Glomerular visceral epithelial cell (primary cell): Measurements from ENCODE around the gene GSTT4.
A peak's percentile ranks its signal among the peaks of the same experiment; 100 is the strongest.
"Not testable (repeated sequence)": the region's sequence is repeated elsewhere in the genome, so short reads cannot be mapped to it uniquely, and the experiment has no call there.

Experiments used
- DNase-seq: peaks from one replicate; pipeline ENCODE4 v3.0.0-alpha.2; 2016; ENCODE audit errors: extremely low spot score

The GSTT4 gene

DNA sequence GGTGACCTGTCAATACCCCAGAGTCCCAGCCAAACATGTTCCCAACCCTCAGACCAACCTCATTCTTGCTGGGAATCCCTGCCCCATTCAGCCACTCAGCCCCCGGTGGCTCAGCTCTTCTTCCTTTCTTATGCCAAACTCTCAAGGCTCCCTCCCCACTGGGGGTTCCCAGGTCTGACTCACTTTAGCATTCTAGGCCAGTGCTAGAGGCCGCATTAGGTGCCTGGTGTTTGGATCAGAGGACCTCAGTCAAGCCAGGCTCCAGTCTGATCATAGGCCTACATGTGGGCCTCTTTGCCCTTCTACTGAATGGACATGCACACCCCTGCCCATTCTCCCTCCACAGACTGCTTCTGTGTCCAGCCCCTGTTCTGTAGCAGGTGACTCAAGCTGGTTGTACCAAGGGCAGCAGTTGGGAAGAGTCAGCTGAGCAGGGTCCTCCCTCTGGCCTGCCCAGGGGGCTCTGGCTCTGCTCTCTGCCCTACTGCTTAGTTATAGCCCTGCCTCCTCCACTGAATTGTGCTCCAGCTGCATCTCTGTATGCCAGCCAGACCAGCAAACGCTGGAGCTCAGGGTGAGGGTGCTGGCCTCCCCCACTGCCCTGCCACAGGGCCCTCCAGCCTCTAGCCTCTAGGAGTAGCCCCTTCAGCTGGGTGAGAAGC lies 15.5 kb downstream of the GSTT4 start:
- not testable (repeated sequence) for DNase-seq

DNA sequence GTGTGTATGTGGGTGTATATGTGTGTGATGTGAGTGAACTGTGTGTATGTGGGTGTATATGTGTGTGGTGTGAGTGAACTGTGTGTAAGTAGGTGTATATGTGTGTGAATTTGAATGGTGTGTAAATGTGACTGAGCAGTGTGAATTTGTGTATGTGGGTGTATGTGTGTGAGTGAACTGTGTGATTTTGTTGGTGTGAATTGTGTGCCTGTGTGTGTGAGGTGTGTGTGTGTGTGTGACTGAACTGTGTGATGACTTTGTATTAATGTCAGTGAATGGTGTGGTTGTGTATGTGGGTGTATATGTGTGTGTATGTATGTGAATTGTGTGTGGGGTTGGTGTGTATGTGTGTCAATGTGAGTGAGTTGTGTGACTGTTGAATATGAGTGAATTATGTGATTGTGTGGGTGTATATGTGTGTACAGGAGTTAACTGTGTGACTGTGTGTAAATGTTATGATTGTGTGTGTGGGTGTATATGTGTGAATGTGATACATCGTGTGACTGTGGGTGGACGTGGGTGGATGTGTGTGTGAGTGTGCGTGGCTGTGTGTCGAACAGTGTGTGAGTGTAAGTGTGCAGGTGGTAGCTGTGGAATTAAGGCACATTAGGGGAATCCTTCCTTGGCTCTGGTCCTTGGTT lies 18.6 kb downstream of the GSTT4 start:
- DNase-seq: not testable (repeated sequence)

DNA sequence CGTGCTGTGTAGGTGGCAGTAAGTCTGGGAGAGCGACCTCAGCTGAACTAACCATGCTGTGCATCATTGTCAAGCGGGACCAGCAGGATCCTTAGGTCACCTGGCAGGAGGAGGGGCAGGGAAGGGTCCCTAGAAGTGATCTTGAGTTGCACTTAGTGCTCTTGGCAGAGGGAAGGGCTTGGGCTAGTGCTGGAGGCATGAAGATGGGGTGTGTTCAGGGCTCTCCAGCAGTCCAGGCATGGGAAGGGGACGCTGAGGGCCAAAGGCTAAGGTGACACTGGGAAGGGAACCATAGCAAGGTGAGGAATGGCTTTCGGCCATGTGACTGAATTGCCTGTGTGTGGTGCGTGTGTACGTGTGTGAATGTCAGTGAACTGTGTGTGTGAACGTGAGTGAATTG lies 19.2 kb downstream of the GSTT4 start:
- DNase-seq: not testable (repeated sequence)

DNA sequence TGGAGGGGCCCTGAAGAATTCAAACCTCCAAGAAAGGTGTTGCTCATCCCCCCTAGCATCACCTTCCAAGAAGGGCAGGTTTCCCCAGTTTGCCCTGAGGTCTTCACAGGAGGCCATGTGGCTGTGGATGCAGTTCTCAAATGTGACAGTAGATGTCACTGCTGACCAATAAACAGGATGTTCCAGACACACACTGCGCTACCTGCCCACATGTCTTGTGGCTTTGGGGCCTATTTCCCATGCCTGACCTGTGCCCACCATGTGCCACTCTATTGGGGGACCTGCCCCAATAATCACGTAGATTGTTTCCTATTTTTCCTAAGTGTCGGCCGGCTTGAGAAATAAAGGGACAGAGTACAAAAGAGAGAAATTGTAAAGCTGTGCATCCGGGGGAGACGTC lies 20.8 kb downstream of the GSTT4 start:
- no peak for DNase-seq

DNA sequence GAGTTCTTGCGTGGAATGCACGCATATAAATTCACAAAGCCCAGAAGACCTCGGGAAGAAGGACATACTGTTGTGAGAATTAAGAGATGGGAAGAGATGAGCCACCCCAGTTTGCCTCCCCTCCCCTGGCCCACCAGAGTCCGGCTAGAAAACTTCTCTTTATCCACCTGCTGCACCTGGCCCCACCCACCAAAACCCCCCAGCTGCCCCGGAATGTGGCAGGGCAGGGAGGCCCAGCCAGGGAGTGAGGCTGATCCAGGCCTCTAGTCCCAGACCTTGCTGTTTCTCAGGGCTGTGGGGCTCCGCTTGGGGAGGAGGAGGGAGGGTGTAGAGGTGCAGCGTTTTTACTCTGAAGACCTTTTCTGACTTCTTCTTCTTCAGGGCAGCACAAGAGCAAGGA lies 24.7 kb downstream of the GSTT4 start:
- not testable (repeated sequence) for DNase-seq

DNA sequence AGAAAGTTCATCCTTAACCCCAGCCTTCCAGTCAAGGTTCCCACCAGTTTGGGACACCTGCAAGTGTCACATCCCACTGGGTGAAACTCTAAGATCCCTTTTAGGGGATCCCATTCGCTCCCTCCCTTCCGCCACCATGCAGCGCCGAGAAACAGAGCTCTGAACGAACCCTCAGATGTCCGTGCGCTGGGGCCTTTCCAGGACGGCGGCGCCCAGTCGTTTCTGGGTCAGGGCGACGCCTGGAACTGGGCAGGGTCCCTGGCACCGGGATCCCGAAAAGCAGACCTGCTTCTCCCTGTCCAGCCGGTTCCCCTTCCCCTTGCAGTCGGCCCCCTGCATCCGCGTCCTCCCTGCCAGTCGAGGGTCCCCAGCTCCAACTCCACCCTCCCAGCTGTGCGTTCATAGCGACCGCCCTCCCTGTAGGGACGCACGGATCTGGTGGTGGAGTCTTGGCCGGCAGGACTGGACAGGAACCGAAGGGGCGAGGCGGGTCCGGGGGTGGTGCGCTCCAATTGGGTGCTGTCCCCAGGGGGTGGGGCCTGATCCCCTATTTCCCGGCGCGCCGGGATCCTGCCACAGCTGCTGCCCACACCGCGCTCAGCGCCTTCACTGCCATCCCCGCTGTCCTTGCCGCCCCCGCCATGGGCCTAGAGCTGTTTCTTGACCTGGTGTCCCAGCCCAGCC lies 25.6 kb downstream of the GSTT4 start, which contains the start of gene GSTT2:
GSTT2 (plus strand) TSS at position 578 of the 684 bp plus-strand sequence.
- DNase-seq: not testable (repeated sequence)

DNA sequence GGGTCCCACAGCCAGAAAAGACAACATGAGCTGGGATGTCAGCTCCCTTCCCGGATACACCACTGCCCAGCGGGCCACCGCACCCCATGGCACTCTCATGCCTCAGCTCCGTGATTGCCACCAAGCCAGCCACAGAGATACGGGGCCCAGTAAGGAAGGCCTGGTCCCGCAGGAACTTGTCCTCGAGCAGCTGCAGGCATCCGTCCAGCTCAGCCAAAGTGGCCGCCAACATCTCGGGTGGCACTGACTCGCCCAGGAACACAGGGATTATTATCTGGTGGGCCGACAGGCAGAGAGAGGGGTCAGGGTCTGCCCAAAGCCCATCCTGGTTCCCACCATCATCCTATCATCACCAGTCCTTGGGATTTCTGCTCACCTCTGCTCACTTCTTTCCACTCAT lies 27.9 kb downstream of the GSTT4 start:
- DNase-seq: not testable (repeated sequence)

DNA sequence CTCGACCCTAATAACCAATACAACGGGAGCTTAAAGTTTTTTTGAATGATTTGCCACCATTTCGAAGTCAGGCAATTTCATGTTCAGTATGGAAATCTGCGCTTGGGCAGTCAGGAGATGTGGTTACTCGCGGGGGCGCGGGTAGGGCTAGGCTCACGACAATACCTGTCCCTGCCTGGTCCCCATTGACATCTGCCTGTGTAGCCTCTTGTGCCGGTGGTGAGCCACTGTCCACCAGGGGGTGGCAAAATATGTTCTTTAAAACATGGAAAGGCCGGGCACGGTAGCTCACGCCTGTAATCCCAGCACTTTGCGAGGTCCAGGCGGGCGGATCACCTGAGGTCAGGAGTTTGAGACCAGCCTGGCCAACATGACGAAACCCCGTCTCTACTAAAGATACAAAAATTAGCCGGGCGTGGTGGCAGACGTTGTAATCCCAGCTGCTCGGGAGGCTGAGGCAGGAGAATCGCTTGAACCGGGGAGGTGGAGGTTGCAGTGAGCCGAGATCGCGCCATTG lies 30.4 kb downstream of the GSTT4 start:
- not testable (repeated sequence) for DNase-seq

DNA sequence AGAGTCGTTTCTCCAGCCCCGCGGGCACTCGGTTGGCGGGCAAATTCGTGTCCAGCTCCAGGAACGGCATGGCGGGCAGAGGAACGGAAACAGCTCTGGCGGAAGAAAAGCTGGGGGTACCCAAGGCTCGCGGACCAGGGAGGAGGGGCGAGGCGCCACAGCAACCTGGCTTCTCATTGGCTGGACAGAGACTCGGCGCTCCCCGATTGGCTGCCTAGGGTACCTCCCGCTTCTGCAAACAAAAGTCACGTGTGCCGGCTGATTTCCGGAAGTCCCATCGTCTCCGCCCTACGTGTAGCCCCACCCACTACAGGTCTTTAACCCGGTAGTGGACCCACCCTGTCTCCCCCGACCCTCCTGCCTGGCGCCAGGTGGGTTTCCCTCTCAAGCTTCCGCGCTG lies 30.9 kb downstream of the GSTT4 start, which contains the start of gene DDT:
DDT (minus strand) TSS at position 97 of the 400 bp plus-strand sequence; CDS start at position 70, 27 bp downstream.
- DNase-seq: not testable (repeated sequence)

DNA sequence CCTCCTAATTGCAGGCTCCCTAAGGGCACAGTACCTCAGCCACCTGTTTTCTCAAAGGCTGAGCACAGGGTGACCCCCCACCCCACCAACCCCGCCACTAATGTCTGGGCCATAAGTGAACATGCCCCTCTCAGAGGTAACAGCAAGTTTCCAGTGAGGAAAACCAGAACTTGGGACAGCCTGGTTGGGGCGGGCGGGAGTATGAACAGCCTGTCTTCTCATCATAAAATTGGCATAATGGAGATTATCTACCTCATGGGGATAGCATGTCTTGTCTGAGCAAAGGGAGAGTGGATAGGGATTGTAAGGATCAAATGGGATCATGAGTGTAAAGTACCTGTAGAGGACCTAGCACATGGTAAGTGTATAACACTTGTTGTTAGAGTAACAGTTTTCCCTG lies 33.3 kb downstream of the GSTT4 start:
- not testable (repeated sequence) for DNase-seq

DNA sequence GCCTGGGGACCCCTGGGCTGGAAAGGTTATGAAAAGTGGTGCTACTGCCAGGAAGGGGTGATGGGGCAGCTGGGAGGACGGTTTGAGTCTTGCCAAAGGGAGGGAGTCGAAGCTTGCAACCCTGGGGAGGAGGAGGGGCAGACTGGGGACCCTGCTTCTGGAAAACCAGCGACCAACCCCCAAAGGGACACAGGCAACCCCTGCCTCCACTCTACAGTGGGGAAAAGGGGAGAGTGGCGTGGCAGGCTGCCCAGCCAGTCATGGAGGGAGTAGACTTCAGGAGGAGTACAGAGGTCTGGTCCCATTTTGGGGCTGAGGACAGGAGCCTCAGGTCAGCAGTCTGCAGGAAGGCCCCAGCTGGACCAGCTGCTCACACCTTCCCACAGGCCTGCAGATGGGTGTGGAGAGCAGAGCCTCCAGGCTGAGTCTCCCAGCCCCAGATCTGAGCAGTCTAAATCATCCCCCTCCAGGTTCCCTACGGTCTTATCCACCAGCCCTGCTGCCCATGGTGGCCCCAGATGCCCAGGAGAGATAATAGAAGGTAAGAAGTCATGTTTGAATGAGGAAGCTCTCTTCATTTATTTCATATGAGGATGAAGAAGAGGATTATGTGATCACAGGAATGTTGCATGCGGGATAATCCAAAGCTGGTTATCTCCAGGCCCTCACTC lies 34.3 kb downstream of the GSTT4 start:
- DNase-seq: no peak

DNA sequence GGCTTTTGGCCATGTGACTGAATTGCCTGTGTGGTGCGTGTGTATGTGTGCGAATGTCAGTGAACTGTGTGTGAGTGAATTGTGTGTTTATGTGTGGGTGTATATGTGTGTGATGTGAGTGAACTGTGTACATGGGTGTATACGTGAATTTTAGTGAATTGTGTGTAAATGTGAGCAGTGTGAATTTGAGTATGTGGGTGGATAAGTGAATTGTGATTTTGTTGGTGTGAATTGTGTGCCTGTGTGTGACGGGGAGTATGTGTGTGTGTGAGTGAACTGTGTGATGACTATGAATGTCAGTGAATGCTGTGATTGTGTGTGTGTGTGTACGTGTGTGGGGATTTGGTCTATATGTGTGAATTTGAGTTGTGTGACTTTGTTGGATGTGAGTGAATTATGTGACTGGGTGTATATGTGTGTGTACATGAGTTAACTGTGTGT lies 35.0 kb downstream of the GSTT4 start:
- DNase-seq: no peak

DNA sequence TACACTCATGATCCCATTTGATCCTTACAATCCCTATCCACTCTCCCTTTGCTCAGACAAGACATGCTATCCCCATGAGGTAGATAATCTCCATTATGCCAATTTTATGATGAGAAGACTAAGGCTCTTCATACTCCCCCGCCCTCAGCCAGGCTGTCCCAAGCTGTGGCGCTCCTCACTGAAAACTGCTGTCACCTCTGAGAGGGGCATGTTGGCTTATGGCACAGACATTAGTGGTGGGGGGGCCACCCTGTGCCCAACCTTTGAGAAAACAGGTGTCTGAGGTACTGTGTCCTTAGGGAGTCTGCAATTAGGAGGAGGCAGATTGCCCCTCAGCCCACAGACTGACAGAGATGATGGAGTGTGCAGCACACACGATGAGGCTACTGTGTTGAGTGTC lies 36.2 kb downstream of the GSTT4 start:
- no peak for DNase-seq

DNA sequence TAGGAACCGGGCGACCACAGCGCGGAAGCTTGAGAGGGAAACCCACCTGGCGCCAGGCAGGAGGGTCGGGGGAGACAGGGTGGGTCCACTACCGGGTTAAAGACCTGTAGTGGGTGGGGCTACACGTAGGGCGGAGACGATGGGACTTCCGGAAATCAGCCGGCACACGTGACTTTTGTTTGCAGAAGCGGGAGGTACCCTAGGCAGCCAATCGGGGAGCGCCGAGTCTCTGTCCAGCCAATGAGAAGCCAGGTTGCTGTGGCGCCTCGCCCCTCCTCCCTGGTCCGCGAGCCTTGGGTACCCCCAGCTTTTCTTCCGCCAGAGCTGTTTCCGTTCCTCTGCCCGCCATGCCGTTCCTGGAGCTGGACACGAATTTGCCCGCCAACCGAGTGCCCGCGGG lies 38.7 kb downstream of the GSTT4 start, which contains the start of gene DDTL:
DDTL (plus strand) TSS at position 321 of the 400 bp plus-strand sequence; CDS start at position 348, 27 bp downstream.
- not testable (repeated sequence) for DNase-seq

DNA sequence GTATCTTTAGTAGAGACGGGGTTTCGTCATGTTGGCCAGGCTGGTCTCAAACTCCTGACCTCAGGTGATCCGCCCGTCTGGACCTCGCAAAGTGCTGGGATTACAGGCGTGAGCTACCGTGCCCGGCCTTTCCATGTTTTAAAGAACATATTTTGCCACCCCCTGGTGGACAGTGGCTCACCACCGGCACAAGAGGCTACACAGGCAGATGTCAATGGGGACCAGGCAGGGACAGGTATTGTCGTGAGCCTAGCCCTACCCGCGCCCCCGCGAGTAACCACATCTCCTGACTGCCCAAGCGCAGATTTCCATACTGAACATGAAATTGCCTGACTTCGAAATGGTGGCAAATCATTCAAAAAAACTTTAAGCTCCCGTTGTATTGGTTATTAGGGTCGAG lies 39.2 kb downstream of the GSTT4 start:
- DNase-seq: not testable (repeated sequence)

DNA sequence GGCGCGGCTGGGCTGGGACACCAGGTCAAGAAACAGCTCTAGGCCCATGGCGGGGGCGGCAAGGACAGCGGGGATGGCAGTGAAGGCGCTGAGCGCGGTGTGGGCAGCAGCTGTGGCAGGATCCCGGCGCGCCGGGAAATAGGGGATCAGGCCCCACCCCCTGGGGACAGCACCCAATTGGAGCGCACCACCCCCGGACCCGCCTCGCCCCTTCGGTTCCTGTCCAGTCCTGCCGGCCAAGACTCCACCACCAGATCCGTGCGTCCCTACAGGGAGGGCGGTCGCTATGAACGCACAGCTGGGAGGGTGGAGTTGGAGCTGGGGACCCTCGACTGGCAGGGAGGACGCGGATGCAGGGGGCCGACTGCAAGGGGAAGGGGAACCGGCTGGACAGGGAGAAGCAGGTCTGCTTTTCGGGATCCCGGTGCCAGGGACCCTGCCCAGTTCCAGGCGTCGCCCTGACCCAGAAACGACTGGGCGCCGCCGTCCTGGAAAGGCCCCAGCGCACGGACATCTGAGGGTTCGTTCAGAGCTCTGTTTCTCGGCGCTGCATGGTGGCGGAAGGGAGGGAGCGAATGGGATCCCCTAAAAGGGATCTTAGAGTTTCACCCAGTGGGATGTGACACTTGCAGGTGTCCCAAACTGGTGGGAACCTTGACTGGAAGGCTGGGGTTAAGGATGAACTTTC lies 44.0 kb downstream of the GSTT4 start, which contains the start of gene GSTT2B:
GSTT2B (minus strand) TSS at position 112 of the 688 bp plus-strand sequence; CDS start at position 48, 64 bp downstream.
- DNase-seq: not testable (repeated sequence)

DNA sequence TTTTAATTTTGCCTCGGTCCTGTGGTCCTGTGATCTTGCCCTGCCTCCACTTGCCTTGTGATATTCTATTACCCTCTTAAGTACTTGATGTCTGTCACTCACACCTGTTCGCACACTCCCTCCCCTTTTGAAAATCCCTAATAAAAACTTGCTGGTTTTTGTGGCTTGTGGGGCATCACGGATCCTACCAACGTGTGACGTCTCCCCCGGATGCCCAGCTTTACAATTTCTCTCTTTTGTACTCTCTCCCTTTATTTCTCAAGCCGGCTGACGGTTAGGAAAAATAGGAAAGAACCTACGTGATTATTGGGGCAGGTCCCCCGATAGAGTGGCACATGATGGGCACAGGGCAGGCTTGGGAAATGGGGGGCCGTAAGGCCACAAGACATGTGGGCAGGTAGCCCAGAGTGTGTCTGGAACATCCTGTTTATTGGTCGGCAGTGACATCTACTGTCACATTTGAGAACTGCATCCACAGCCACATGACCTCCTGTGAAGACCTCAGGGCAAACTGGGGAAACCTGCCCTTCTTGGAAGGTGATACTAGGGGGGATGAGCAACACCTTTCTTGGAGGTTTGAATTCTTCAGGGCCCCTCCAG lies 48.9 kb downstream of the GSTT4 start:
- DNase-seq: peak; percentile 69

DNA sequence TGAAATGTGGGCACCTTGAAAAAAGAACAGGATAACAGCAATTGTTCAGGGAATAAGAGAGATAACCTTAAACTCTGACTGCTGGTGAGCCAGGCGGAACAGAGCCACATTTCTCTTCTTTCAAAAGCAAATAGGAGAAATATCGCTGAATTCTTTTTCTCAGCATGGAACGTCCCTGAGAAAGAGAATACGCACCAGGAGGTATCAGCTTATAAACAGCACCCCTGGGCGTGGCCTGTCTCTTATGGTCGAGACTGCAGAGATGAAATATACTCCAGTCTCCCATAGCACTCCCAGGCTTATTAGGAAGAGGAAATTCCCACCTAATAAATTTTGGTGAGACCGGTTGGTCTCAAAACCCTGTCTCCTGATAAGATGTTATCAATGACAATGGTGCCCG lies 49.4 kb downstream of the GSTT4 start:
- not testable (repeated sequence) for DNase-seq

DNA sequence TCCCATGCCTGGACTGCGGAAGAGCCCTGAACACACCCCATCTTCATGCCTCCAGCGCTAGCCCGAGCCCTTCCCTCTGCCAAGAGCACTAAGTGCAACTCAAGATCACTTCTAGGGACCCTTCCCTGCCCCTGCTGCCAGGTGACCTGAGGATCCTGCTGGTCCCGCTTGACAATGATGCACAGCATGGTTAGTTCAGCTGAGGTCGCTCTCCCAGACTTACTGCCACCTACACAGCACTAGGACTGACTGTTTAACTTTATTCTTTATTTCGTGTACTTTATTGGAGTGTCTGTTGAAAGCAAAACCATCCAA lies 50.3 kb downstream of the GSTT4 start:
- DNase-seq: not testable (repeated sequence)

DNA sequence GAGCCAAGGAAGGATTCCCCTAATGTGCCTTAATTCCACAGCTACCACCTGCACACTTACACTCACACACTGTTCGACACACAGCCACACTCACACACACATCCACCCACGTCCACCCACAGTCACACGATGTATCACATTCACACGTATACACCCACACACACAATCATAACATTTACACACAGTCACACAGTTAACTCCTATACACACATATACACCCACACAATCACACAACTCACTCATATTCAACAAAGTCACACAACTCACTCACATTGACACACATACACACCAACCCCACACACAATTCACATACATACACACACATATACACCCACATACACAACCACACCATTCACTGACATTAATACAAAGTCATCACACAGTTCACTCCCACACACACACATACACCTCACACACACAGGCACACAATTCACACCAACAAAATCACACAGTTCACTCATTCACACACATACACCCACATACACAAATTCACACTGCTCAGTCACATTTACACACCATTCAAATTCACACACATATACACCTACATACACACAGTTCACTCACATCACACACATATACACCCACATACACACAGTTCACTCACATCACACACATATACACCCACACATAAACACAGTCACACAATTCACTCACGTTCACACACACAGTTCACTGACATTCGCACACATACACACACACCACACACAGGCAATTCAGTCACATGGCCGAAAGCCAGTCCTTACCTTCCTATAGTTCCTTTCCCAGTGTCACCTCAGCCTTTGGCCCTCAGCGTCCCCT lies 50.9 kb downstream of the GSTT4 start:
- DNase-seq: not testable (repeated sequence)
